NCI-H2196 (cell line): Measurements from ENCODE around the gene DENND1A.

Source experiments
- DNase-seq: peaks from one replicate; lab custom pipeline; 2025; ENCODE audit not compliant: unreplicated experiment; lab: John Stamatoyannopoulos, UW

The DENND1A gene

DNA sequence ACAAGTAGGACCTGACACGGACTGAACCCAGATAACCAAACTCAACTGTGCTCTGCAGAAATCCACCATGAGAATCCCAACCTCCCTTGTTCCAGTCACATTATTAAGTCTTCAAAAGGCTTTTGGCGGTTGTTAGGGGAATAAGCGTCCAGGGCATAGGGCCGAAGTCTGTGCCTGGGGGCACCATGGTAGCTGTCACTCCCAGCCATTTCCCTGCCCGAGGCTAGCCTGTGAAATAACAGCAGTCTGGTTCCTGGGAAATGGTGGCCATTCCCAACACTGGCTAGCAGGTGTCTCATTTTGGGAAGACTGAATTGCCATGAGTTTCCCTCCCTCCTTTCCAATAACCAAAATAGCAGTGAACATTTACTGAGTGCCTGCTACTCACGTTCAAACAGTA is 451.8 kb downstream of the DENND1A start:
- DNase-seq: no peak

DNA sequence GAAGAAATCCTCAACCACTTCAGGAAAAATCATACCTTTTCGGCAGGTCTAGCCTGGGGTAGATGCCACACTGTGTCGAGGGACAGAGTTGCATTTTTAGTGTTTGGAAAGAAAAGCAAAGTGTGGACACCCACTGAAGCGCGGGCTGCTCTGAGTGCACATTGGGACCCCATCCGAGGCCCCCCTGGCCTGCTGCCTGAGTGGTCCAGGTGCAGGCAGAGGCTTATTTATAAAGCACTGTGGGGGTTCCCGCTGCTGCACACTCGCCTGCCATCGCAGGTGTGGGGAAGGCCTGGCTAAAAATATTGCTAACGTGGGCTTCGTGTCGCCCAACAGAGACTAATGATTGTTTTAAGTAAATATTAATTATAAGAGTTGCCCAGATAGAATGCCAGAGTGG is 454.5 kb downstream of the DENND1A start:
- no peak for DNase-seq

DNA sequence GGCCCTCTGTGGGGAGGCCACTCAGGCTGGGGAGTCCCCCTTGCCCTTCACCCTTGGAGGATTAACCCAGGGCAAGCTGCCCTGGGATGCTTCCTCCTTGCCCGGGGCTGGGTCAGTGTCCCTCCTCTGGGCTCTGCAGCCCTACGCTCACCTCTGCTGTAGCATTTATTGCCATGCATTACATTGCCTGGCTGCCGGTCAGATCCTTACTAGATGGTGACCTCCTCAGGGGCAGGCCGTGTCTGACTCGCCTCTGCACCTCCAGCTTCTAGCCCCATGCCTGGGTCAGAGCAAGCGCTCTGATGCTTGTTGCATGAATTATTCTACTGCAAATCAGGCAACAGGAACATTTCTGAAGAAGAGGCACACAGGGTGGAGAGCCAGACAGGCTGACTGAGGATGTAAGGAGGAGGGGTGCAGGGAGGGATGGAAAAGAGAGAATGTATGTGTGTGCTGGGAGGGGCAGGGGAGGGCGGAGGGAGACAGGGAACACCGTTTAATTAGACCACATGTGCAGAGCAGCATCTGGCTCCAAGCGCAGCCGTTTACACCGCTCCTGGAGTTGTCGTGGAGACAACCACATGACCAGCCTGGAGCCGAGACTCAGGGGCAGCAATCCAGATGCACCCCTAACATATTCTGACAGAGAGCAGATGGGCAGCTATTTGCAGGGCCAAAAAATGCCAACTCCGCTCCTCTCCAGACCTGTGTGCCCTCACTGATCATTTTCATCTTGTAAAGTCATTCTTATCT is 456.9 kb downstream of the DENND1A start:
- DNase-seq: no peak

DNA sequence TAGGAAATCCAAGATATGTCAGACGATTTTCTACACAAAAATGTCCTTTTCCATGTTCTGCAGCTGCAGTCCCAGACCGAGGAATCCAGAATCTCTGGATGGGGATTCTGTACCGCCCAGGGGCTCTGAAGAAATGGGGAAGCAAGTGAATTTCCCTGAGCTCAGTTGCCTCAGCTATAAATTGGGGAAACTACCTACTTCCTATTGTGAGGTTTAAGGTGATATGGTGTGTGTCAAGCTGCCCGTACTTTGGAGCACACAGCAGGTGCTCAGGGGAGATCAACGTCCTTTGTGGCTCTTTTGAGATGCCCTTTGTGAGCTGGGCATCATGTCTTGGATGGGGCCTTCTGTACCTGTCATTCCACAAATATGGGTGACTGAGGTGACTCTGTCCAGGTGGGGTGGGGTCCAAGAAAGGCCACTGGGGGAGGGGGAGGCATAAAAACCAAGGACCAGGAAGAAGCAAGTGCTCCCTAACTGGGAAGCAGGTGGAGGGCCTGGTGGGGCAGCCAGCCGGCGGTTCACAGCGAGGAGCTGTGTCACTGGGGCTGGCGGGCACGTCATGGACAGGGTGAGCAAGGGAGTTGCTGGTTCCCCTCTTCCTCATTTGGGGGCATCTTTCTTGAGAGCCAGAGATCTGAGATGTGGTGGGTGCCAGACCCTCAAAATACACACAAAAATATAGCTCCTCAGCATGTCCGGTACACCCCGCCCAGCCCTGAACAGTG is 457.9 kb downstream of the DENND1A start:
- no peak for DNase-seq

DNA sequence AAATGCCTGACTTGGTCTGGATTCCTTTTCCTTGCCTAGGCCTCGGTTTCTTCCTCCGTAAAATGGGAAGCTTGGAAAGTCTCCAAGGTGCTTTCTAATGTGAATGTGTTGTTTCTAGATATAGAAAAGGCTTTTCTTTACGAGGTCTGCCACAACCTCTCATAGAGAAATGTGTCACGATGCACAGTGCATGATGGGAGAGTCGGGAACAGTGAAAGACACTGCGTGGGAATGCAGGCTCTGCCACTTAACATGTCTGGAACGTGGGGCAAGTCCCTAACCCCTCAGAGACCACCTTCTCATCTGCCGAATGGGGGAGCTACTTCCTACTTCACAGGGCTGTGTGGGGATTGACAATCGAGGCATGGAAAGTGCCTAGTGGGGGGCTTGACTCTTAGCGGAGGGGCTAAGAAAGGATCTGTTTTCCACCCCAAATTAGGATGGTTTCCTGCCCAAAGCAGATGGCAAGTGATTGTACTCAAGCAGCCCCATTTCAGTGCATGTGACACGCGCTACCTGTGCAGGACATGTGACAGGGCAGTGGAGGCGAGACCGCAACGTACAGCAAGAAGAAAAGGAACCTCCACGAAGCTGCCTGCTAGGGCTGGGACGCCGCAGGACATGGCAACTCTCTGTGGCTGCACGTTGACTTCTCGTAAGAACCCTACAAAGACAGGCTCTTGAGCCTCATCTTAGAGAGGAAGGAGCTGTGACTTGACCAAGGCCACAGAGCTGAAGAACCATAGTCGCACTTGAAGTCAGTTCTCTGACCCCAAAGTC is 458.7 kb downstream of the DENND1A start:
- DNase-seq: no peak

DNA sequence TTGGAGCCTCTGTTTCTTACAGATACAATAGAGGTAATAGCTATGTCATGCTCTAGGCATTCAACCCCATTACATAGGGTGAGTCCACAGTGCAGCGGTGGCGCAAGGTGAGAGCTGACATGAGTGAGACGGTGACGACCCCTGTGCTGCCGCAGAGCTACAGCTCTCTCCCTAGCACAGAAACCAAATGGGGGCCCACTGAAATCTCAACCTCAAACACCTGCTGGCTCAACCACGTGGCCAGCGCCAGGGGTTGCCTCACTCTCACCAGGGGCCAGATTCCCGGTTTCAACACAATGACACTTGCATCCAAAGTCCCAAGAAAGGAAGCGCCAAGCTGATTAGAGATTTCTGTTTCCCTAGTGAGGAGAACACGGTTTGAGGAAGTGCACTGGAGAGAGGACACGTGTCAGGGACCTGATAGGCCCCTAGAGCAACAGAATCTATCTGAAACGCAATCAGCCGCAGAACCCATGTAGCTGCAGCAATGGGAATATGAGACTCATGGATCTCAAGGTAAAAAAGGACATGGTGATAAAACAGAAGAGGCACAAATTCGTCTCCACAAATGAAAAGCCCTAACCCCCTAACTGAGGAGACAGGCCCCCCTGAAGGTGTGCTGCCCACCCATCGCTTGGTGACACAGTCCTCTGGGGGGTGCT is 459.7 kb downstream of the DENND1A start:
- no peak for DNase-seq

DNA sequence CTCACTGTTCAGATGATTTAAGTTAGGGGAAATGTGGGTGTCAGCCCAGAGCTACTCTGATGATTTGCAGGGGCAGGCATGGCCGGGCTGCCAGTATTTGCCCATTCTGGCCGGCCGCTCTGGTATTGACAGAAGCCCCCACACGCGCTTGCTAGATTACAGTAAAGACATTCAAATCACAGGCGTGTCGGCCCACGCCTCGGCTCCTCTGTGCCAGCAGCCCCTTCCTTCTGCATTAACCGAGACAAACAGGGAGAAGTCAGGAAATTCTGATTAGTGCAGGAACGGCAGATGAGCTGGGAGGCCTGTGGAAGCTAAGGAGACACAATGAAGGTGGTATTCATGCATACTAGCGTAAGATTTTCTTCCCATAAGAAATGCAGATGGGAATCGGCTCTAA is 460.6 kb downstream of the DENND1A start:
- no peak for DNase-seq

DNA sequence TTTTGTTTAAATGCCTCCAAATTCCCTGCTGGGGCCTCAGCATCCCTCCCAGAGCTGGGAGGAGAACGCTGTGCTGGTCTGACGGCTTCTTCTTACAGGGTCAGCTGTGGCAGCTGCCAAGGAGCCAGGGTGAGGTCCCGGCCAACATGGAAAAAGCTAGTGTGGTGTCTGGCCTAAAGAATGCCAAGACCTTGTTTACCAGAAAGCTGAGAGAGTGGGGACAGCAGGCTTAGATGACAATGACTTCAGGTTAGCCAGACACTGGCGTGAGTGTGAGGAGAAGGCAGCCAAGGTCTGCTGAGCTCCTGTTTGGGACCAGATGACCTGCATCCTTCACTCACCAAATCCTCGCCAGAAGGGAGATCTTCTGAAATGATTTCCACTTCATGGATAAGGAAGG is 461.4 kb downstream of the DENND1A start:
- DNase-seq: no peak

DNA sequence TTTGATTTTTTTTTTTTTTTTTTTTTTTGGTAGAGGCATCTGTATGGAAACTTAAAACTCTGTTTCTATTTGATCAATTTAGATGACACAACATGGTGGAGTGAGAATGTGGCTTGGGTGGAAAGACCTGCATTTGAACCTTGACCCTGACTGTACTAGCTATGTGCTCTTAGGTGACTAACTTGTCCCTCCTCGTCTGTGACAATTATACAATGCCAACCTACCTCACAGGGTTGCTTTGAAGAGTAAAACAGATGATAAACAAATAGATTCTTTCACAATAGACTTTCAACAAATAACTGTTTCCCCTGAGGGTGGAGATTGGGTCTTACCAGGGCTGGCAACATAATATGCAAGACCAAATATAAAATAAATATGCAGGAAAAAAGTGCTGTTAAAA is 464.6 kb downstream of the DENND1A start:
- DNase-seq: no peak

DNA sequence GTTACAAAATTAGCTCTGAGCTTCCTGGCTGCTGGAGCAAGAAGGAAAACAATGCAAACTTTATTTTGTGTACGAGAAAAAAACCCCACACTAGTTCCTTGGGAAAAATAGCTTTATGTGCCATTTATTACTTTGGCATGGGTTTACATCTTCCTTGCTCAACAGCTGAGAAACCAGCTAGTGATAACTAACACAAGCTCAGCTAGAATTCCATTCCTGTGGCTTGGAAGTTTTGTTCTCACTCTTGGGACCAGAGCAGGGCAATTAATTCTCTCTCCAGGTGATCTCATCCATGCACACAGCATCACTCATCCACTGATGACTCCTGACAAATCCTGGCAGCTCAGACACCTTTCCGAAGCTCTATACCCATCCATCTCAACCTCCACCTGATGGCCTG is 469.8 kb downstream of the DENND1A start:
- DNase-seq: no peak

DNA sequence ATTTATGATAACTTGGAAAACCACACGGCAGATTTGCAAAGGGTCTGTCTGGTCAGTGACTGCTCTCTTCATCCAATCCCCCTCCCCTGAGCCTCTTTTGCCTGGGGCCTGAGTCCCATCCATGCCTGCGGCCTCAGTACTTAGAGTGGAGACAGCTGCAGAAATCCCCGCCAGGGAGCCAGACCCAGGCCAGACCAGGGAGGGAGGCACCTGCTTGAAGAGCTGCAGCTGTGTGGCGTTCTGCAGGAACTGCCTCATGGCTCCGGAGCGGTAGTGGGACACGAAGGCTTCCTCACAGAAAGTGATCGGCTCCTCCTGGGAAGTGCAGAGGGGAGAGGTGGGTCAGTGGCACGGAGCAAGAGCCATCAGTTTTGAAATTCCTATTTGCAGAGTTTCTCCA is 472.3 kb downstream of the DENND1A start:
- no peak for DNase-seq

DNA sequence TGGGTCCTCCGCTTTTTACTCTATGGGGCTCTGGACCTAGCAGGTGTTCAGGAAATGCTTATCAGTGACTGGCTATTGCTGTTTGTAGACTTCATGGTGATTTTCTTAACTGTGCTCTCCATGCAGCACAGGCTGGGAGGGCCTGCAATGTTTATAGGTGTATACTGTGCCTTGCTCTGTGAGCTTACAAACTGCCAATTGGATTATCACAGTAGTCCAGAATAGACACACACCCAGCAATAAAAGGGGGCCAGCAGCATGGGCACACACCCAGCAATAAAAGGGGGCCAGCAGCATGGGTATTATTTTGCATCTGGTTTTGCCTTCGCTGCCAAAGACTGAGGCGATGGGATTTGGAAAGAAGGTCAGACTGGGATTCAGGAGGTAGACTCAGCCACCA is 473.9 kb downstream of the DENND1A start:
- DNase-seq: no peak

DNA sequence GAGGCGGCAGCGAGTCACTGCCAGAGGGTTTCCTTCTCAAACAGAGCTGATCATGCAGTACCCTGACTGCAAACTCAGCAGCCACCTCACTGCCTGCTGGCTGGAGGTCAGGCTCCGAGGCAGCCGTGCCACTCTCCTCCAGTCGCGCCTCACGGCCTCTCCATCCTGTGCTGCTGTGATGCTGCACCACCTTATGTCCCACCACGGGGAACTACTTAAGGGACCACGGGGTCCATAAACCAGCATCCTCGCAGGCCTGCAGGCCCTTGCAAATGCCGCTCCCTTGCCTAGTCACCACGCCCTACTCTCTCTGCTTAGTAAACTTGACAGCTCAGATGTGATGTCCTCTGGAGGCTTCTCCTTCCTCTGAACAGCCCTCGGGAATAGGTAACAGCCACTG is 474.7 kb downstream of the DENND1A start:
- no peak for DNase-seq

DNA sequence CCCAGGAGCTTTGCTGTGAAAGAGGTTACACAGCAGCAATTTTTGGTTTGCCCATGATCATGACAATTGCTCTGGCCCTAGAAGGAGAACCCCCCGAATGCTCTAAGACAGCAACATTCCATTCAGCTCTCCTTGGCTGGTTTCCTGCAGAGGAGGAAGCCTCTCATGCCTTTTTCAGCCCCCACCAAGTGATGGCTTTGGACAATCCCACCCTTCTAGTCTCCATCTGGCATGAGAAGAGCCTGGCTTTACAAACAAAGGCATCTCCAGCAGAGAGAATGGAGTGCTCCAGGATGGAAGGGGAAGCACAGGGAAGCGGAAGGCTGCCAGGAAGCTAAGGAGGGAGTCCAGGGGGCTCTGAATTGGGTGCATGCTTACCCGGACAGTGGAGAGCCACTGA is 475.6 kb downstream of the DENND1A start:
- DNase-seq: no peak

DNA sequence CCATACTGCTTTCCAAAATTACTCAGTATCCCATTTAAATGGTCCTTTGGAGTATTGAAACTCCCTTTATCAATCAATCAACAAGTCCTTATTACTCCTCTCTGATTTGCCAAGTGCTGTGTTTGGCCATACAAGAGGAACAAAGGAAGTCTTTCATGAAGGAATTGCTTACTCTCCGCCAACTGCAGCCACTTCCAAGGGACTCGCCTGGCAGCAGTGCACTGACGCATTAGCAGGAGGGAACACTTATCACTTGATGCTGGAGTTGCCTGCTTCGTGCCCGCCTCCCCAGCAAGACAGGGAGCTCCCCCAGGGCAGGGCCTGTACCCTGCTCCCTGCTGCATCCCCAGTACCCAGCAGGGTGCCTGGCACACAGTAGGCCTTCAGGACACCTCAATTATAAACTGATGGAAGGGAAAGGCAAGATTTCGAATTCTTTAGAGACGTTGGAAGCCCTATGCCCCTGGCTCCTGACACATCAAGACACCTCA is 476.1 kb downstream of the DENND1A start:
- no peak for DNase-seq

DNA sequence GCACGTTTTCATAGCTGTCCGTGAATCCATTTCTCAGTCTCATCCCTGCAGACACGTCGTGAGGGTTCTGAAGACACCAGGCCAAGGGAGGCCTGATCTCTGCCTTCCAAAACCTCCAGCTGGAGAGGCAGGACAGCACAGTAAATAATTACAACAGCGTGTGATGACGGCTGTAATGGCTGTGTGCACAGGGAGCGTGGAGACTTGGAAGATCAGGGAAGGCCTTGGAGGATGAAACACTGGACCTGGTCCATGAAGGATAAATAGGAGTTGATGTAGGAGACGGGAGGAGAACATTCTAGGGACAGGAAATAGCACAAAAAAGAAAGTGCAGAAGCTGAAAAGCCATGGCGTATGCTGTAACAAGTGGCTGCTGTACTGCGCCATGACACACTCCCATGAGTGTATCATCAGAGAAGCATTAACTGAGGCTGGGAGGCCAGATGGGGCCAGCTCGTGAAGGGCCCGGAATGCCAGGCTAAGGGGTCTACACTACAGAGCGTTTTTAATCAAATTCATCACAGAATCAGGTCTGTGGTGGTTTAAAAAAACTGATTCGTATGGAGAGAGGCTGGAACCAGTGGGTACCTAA is 476.8 kb downstream of the DENND1A start:
- DNase-seq: no peak

DNA sequence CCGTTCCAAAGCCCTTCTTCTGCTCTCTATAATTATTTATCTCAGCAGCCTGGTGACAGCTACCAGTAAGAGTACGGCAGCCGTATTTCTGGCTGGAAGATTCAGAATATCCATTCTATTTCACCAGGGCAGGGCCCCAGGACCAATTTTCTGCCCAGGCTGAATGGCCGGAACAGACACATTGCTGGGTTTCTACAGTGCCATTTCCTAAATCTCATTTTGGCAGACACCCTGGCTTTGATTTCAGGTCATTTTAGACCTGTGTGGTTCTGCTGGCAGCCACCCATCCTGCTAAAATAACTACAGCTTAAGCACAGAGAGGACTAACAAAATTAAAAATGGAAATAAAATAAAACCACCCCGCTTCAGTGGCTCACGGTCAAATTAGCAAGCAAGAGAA is 478.9 kb downstream of the DENND1A start:
- no peak for DNase-seq

DNA sequence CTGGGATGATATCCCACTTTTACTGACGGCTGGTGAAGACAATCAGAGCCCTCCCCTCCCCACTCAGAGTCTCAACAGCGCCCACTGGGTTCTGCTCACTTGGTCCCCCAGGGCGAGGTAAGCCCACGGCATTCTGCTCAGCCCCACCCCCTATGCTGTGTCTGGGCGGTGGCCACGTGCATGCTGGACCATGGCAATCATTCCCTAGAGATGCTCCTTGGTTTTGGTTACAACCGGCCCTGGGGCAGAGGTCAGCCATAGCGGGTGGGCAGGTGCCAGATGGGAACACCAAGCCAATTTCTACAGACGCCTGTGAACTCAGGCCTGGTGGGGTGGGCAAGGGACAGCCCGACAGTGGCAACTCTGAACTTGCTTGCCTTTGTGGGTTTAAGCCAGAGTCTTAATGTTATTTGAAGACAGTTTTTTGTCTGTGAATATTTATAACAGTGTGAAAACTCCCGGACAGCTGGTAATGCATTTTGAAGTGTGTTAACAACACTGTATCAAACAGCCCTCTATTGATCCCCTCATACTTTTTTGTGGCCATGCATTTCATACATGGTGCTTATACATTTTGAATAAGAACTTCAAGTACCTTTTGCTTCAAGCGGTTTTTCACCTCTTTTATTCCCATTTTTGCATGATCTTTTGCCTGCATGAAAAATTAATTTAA is 479.7 kb downstream of the DENND1A start:
- no peak for DNase-seq

DNA sequence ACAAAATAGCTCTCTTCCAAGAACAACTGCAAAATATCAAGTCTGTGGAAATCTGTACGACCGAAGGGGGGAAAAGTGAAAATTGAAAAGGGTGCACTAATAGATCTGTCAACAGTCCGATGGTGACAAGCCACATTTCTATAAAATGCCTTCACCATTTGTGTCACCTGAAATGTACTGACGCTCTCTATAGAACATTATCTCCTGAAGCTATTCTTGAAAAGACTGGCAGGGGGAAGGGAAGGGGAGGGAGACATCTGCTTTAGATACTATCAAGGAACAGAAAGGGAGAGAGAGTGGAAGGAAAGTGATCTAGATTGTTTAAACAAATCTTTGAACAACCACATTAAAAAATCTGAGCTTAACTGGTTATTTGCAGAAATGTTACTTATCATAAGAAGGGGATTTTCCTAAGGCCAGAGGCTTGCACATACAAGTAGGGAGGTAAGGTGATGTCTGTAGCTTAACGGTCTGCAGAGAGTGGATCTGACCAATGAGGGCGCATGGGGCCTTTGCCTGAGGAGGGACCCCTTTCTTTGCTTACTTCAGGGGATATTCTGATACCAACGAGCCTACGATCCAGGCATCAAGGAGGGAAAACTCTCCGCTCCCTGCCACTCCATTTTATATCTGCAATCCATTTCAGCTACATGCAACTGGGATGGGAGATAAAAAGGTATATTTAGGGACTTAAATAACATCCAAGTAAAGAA is 481.8 kb downstream of the DENND1A start:
- DNase-seq: no peak
